HCT116 (cell line): ENCODE results near the gene PICALM.

Experiments
- CEBPB ChIP-seq: IDR thresholded peaks from 2 replicates; pipeline ENCODE4 v1.6.1; 2012; ENCODE audit warnings: low read depth
- EZH2phosphoT487 ChIP-seq: fragments of 200-600 bp; IDR thresholded peaks from 2 replicates; pipeline ENCODE4 v1.6.1; 2018; ENCODE audit warnings: antibody characterized with exemption, borderline replicate concordance
- POLR2A ChIP-seq: IDR thresholded peaks from 2 replicates; pipeline ENCODE4 v1.7.0; 2011; ENCODE audit warnings: borderline replicate concordance; ENCODE audit not compliant: insufficient read depth, insufficient read length; ENCODE audit errors: extremely low read depth
- POLR2AphosphoS5 ChIP-seq: IDR thresholded peaks from 2 replicates; pipeline ENCODE4 v1.6.1; 2011; ENCODE audit warnings: mild to moderate bottlenecking, low read depth, low read length, moderate library complexity
- RAD21 ChIP-seq: IDR thresholded peaks from 2 replicates; pipeline ENCODE4 v1.6.1; 2012; ENCODE audit warnings: low read depth, mild to moderate bottlenecking
- TCF7L2 ChIP-seq: IDR thresholded peaks from 2 replicates; pipeline ENCODE4 v1.7.0; 2011; ENCODE audit warnings: borderline replicate concordance, inconsistent platforms; ENCODE audit not compliant: insufficient read depth, insufficient read length; ENCODE audit errors: extremely low read depth
- YY1 ChIP-seq: IDR thresholded peaks from 2 replicates; pipeline ENCODE4 v1.6.1; 2011; ENCODE audit warnings: low read length, low read depth, moderate library complexity, mild to moderate bottlenecking; ENCODE audit not compliant: insufficient replicate concordance; ENCODE audit errors: extremely low read depth
- ZNF274 ChIP-seq: fragments of 200-500 bp; sonication (Bioruptor generic); IDR thresholded peaks from 2 replicates; pipeline ENCODE4 v1.6.1; 2014; ENCODE audit warnings: mild to moderate bottlenecking, low read depth, low read length, inconsistent platforms
- TF ChIP-seq, protein P1 (sequence below), 3 experiments: fragments of 200-600 bp in 1 of 3; sonication (generic) in 1 of 3; IDR thresholded peaks in 2 of 3; conservative IDR thresholded peaks in 1 of 3; 2 replicates each; pipeline ENCODE4 v1.5.1; 2012 to 2017; ENCODE audit warnings: low read depth in 2 of 3, low read length in 2 of 3, antibody characterized with exemption in 1 of 3, borderline replicate concordance in 1 of 3, control low read depth in 1 of 3, mild to moderate bottlenecking in 1 of 3, mixed read lengths in 1 of 3, mixed run types in 1 of 3, moderate library complexity in 1 of 3; ENCODE audit not compliant: insufficient read depth in 1 of 3
- TF ChIP-seq, protein P2 (sequence below): IDR thresholded peaks from 2 replicates; pipeline ENCODE4 v1.6.1; 2012
- TF ChIP-seq, protein P3 (sequence below): IDR thresholded peaks from 2 replicates; pipeline ENCODE4 v1.6.1; 2012; ENCODE audit warnings: low read depth

DNA sequence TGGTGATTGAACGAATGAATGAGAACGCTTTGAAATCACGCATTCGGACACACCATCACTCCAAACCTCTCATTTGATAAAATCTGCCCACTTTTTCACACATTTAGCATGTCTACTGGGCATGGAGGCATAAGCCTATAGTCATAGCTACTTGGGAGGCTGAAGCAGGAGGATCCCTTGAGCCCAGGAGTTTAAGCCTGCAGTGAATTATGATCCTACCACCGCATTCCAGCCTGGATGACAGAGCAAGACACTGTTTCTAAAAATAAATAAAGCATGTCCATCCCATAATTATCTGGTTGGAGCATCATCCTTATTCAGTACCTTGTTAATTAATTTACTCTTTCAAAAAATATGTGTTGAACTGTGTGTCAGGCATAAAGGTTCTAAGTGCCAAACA, 3.3 kb upstream of the PICALM start:
- TF ChIP-seq, protein P1, sequence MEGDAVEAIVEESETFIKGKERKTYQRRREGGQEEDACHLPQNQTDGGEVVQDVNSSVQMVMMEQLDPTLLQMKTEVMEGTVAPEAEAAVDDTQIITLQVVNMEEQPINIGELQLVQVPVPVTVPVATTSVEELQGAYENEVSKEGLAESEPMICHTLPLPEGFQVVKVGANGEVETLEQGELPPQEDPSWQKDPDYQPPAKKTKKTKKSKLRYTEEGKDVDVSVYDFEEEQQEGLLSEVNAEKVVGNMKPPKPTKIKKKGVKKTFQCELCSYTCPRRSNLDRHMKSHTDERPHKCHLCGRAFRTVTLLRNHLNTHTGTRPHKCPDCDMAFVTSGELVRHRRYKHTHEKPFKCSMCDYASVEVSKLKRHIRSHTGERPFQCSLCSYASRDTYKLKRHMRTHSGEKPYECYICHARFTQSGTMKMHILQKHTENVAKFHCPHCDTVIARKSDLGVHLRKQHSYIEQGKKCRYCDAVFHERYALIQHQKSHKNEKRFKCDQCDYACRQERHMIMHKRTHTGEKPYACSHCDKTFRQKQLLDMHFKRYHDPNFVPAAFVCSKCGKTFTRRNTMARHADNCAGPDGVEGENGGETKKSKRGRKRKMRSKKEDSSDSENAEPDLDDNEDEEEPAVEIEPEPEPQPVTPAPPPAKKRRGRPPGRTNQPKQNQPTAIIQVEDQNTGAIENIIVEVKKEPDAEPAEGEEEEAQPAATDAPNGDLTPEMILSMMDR (IDR thresholded peaks at IDR 0.05 in 2 of 3, conservative IDR thresholded peaks at IDR 0.05 in 1 of 3; ENCODE audit: borderline replicate concordance in 1 of 3, insufficient read depth in 1 of 3, low read depth in 2 of 3, low read length in 2 of 3) = no peak
- TF ChIP-seq POLR2A (no peak), EZH2phosphoT487 (no peak), CEBPB (no peak), POLR2AphosphoS5 (no peak), TCF7L2 (no peak), RAD21 (no peak), YY1 (no peak), ZNF274 (no peak)
- TF ChIP-seq, protein P2, sequence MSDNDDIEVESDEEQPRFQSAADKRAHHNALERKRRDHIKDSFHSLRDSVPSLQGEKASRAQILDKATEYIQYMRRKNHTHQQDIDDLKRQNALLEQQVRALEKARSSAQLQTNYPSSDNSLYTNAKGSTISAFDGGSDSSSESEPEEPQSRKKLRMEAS = no peak
- TF ChIP-seq, protein P3, sequence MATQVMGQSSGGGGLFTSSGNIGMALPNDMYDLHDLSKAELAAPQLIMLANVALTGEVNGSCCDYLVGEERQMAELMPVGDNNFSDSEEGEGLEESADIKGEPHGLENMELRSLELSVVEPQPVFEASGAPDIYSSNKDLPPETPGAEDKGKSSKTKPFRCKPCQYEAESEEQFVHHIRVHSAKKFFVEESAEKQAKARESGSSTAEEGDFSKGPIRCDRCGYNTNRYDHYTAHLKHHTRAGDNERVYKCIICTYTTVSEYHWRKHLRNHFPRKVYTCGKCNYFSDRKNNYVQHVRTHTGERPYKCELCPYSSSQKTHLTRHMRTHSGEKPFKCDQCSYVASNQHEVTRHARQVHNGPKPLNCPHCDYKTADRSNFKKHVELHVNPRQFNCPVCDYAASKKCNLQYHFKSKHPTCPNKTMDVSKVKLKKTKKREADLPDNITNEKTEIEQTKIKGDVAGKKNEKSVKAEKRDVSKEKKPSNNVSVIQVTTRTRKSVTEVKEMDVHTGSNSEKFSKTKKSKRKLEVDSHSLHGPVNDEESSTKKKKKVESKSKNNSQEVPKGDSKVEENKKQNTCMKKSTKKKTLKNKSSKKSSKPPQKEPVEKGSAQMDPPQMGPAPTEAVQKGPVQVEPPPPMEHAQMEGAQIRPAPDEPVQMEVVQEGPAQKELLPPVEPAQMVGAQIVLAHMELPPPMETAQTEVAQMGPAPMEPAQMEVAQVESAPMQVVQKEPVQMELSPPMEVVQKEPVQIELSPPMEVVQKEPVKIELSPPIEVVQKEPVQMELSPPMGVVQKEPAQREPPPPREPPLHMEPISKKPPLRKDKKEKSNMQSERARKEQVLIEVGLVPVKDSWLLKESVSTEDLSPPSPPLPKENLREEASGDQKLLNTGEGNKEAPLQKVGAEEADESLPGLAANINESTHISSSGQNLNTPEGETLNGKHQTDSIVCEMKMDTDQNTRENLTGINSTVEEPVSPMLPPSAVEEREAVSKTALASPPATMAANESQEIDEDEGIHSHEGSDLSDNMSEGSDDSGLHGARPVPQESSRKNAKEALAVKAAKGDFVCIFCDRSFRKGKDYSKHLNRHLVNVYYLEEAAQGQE = no peak
